Heart right ventricle (tissue), 16 donors: ENCODE results near the gene CSTF1. TPM values are rescaled to one million over a fixed set of nuclear protein-coding genes. Genes with fewer than 3 reads are reported as not detected.
A peak's percentile ranks its signal among the peaks of the same experiment; 100 is the strongest.

Experiments used
- ATAC-seq, 8 donors: fragments of 200-7000 bp; cut with Tn5 transposase; one replicate each; pipeline ENCODE4 v1.9.1; 2020; ENCODE audit warnings: mild to moderate bottlenecking in 8 of 8, moderate library complexity in 8 of 8, moderate number of reproducible peaks in 1 of 8
- DNase-seq, 2 donors: peaks; one replicate each; pipeline ENCODE4 v3.0.0-alpha.2; 2020
- H3K27ac ChIP-seq, 10 donors: fragments of 200-600 bp; sonication (generic) in 2 of 10; one replicate each; pipeline versions ENCODE4 v1.5.0 to v1.8.0; 2020 to 2022; ENCODE audit warnings: mild to moderate bottlenecking in 3 of 10
- H3K27me3 ChIP-seq, 7 donors: fragments of 200-600 bp; one replicate each; pipeline ENCODE4 v1.8.0; 2021 to 2022; ENCODE audit warnings: mild to moderate bottlenecking in 2 of 7
- H3K36me3 ChIP-seq, 9 donors: fragments of 200-600 bp; sonication (generic) in 1 of 9; one replicate each; pipeline versions ENCODE4 v1.5.0 to v1.8.0; 2020 to 2022; ENCODE audit warnings: mild to moderate bottlenecking in 2 of 9
- H3K4me1 ChIP-seq, 9 donors: fragments of 200-600 bp; sonication (generic) in 1 of 9; one replicate each; pipeline versions ENCODE4 v1.5.0 to v1.8.0; 2020 to 2022; ENCODE audit warnings: mild to moderate bottlenecking in 4 of 9
- H3K4me3 ChIP-seq, 10 donors: fragments of 200-600 bp; sonication (generic) in 2 of 10; one replicate each; pipeline versions ENCODE4 v1.5.0 to v1.8.0; 2020 to 2022; ENCODE audit warnings: mild to moderate bottlenecking in 7 of 10, moderate library complexity in 2 of 10
- H3K9me3 ChIP-seq, 11 donors: fragments of 200-600 bp in 10 of 11; sonication (generic) in 2 of 11; one replicate each; pipeline versions ENCODE4 v1.5.0 to v1.8.0; 2013 to 2022; ENCODE audit warnings: mild to moderate bottlenecking in 2 of 11, control low read depth in 1 of 11, moderate library complexity in 1 of 11
- CTCF ChIP-seq, 9 donors: fragments of 200-600 bp; sonication (generic) in 2 of 9; IDR thresholded peaks; one replicate each; pipeline versions ENCODE4 v1.5.0 to v1.8.0; 2021 to 2022; ENCODE audit warnings: antibody characterized with exemption in 9 of 9, mild to moderate bottlenecking in 5 of 9, moderate library complexity in 1 of 9
- WGBS, 2 donors: extraction: QIAGEN DNeasy Blood & Tissue Kit; methylation state at CpG; one replicate each; pipeline ENCODE4 v1.1.7; 2013; ENCODE audit warnings: inconsistent platforms in 1 of 2; 5-methylcytosine and 5-hydroxymethylcytosine counted together
- intact Hi-C, 10 donors: fragments of 100-400 bp; cut with DNase I; formaldehyde crosslinking; loops; one replicate each; pipeline versions ENCODE4 v1.11.1 to v1.14.2; 2022
- polyA plus RNA-seq, 2 donors: library from polyadenylated mRNA; stranded (reverse); fragments of 200-250 nt; gene quantifications; one replicate each; pipeline ENCODE4 v1.2.3, GENCODE V29; 2013
- total RNA-seq, 10 donors: library from RNA; stranded (reverse); fragmentation: NEBNext Ultra II Directional in 3 of 10; extraction: Animal tissue kit (Norgen Biotek cat#: 25700) in 3 of 10; gene quantifications; one replicate each; pipeline versions ENCODE4 v1.2.1 to v1.2.4, GENCODE V29; 2021 to 2023
- donor health status: Arrhythmogenic right ventricular cardiomyopathy.
- donor health status: ischemic (EF 13 %, LVEDD 7.1; RV severe dilation, severe dysfunction).
- donor health status: healthy with polysubstance abuse.
- donor health status: DM: no; HTN: yes; CAD: no.
- donor health status: DM: no; HTN: no; CAD: no.
- donor health status: ischemic (EF 25% LVEDD 6.9; RV normal size, moderate dysfunction).
- donor health status: ischemic (EF 25% LVEDD 5.7; RV mildly dilated, moderate dysfunction).
- donor health status: healthy.
- donor health status: DM: yes; HTN: yes; CAD: no.
- donor health status: Ischemic cardiomyopathy.
- donor health status: ischemic (EF 35%, LVEDD 5.7; RV mildly dilated, moderate dysfunction).
- donor health status: nonischemic (EF 11% LVEDD 7.7; RV severe dilation, severe dysfunction).
- donor health status: DM: yes; HTN: yes; CAD: no.
- donor health status: PGD.
- donor health status: ischemic (EF 29% LVEDD 5.4; RV normal size, mild dysfunction).
- donor health status: nonischemic (EF 23%, LVEDD 6.1; RV moderate dilation, normal function).

CSTF1 gene
- total and polyA plus RNA-seq, 12 donors = 3.7 to 23.7 (median 20.7) TPM

- ATAC-seq = peak in 1 of 8 donors; percentile 12
- no peak overlapping the region for H3K4me3 ChIP-seq
- intact Hi-C loops = no loop called here
- no peak for TF ChIP-seq CTCF (IDR thresholded peaks at IDR 0.05)
- WGBS, 2 donors = 73 to 74% methylated on average over 6 of the region's 6 CpGs
- peaks cover 0 to 12% (median 0%) of the 10 kb centered on the region in 9 donors for H3K4me1 ChIP-seq
- no peaks in the 10 kb centered on the region for H3K9me3 ChIP-seq
- peaks cover 0 to 80% (median 24%) of the 10 kb centered on the region in 9 donors for H3K36me3 ChIP-seq
- no peak overlapping the region for H3K27ac ChIP-seq
- H3K27me3 ChIP-seq = no peaks in the 10 kb centered on the region
- DNase-seq = no peak
These were observed 23.9 kb upstream of the CSTF1 start for GRCh38 chr20:56368351-56369134.

- no peak for DNase-seq
- H3K27me3 ChIP-seq = no peaks in the 10 kb centered on the region
- peaks cover 0 to 17% (median 0%) of the 10 kb centered on the region in 9 donors for H3K4me1 ChIP-seq
- intact Hi-C loops = no loop called here
- H3K9me3 ChIP-seq = no peaks in the 10 kb centered on the region
- H3K36me3 ChIP-seq = peaks cover 0 to 82% (median 24%) of the 10 kb centered on the region in 9 donors
- no peak overlapping the region for H3K4me3 ChIP-seq
- 79 to 84% methylated on average over 4 of the region's 4 CpGs for WGBS, 2 donors
- no peak for ATAC-seq
- TF ChIP-seq CTCF (IDR thresholded peaks at IDR 0.05) = no peak
- no peak overlapping the region for H3K27ac ChIP-seq
These were observed 23.3 kb upstream of the CSTF1 start for GRCh38 chr20:56369179-56369578.

GRCh38 chr20:56371977-56372376 lies 20.5 kb upstream of the CSTF1 start:
- Histone ChIP-seq H3K27ac (no peak overlapping the region), H3K4me3 (no peak overlapping the region), H3K4me1 (peaks cover 0 to 38% (median 0%) of the 10 kb centered on the region in 9 donors), H3K9me3 (no peaks in the 10 kb centered on the region), H3K27me3 (no peaks in the 10 kb centered on the region), H3K36me3 (peaks cover 0 to 71% (median 8%) of the 10 kb centered on the region in 9 donors)
- intact Hi-C loops = no loop called here
- ATAC-seq (peak in 4 of 8 donors; percentile 55 to 69 (median 67)), DNase-seq (no peak)
- no peak for TF ChIP-seq CTCF (IDR thresholded peaks at IDR 0.05)
- 72% methylated on average over 11 of the region's 11 CpGs for WGBS, 2 donors

- WGBS, 2 donors = 60 to 65% methylated on average over 1 of the region's 1 CpG
- no peak for TF ChIP-seq CTCF (IDR thresholded peaks at IDR 0.05)
- peaks cover 0 to 39% (median 0%) of the 10 kb centered on the region in 9 donors for H3K4me1 ChIP-seq
These were observed 19.6 kb upstream of the CSTF1 start for GRCh38 chr20:56372850-56373249.

More at GRCh38 chr20:56372850-56373249, 19.6 kb upstream of the CSTF1 start:
- DNase-seq = no peak
- no peaks in the 10 kb centered on the region for H3K27me3 ChIP-seq
- intact Hi-C loops = no loop called here
- H3K27ac ChIP-seq = no peak overlapping the region
- H3K4me3 ChIP-seq = no peak overlapping the region
- H3K9me3 ChIP-seq = no peaks in the 10 kb centered on the region
- ATAC-seq = peak in 1 of 8 donors; percentile 28
- peaks cover 0 to 66% (median 0%) of the 10 kb centered on the region in 9 donors for H3K36me3 ChIP-seq
